BE2C (cell line): ENCODE data around the gene MAN1C1.

ENCODE experiments used
- DNase-seq: peaks from one replicate; pipeline ENCODE4 v3.0.0-alpha.2; 2020
- H3K27me3 ChIP-seq: fragments of 250-450 bp; sonication (Bioruptor Pico); 2 replicates; pipeline ENCODE4 v1.5.1; 2020; ENCODE audit warnings: mild to moderate bottlenecking
- H3K36me3 ChIP-seq: fragments of 250-450 bp; sonication (Bioruptor Pico); 2 replicates; pipeline ENCODE4 v1.5.1; 2020; ENCODE audit warnings: mild to moderate bottlenecking
- H3K4me1 ChIP-seq: fragments of 250-450 bp; sonication (Bioruptor Pico); 2 replicates; pipeline ENCODE4 v1.5.1; 2020
- H3K4me3 ChIP-seq: 2 replicates; pipeline ENCODE4 v1.5.1; 2011; ENCODE audit warnings: low read depth, low read length
- H3K9me3 ChIP-seq: fragments of 250-450 bp; sonication (Bioruptor Pico); 2 replicates; pipeline ENCODE4 v1.5.1; 2020
- CTCF ChIP-seq: IDR thresholded peaks from 2 replicates; pipeline ENCODE4 v1.5.1; 2012; ENCODE audit warnings: mild to moderate bottlenecking, low read depth, low read length

MAN1C1 gene

GRCh38 chr1:25651036-25651640 is 34.5 kb downstream of the MAN1C1 start:
- Histone ChIP-seq H3K9me3 (no peaks in the 10 kb centered on the region), H3K36me3 (no peaks in the 10 kb centered on the region), H3K4me1 (no peaks in the 10 kb centered on the region), H3K4me3 (no peak overlapping the region), H3K27me3 (no peaks in the 10 kb centered on the region)
- no peak for TF ChIP-seq CTCF
- no peak for DNase-seq

GRCh38 chr1:25651824-25652741 is 35.5 kb downstream of the MAN1C1 start:
- Histone ChIP-seq H3K4me1 (no peaks in the 10 kb centered on the region), H3K4me3 (no peak overlapping the region), H3K36me3 (no peaks in the 10 kb centered on the region), H3K27me3 (no peaks in the 10 kb centered on the region), H3K9me3 (no peaks in the 10 kb centered on the region)
- no peak for DNase-seq
- TF ChIP-seq CTCF = no peak

- Histone ChIP-seq H3K4me1 (no peaks in the 10 kb centered on the region; the same call in 1 of the 2 replicates), H3K4me3 (no peak overlapping the region), H3K9me3 (no peaks in the 10 kb centered on the region), H3K36me3 (no peaks in the 10 kb centered on the region), H3K27me3 (no peaks in the 10 kb centered on the region)
- no peak for DNase-seq
- no peak for TF ChIP-seq CTCF
These were observed 37.0 kb downstream of the MAN1C1 start for GRCh38 chr1:25653558-25653957.

GRCh38 chr1:25654109-25654660 is 37.6 kb downstream of the MAN1C1 start:
- Histone ChIP-seq H3K9me3 (no peaks in the 10 kb centered on the region), H3K4me1 (peaks cover 2% of the 10 kb centered on the region; the same call in 1 of the 2 replicates), H3K4me3 (no peak overlapping the region), H3K27me3 (no peaks in the 10 kb centered on the region), H3K36me3 (no peaks in the 10 kb centered on the region)
- DNase-seq = no peak
- TF ChIP-seq CTCF = no peak

GRCh38 chr1:25657121-25657882 is 40.7 kb downstream of the MAN1C1 start:
- no peak overlapping the region for H3K4me3 ChIP-seq
- H3K4me1 ChIP-seq = peaks cover 2% of the 10 kb centered on the region; the same call in 1 of the 2 replicates
- no peak for TF ChIP-seq CTCF
- H3K9me3 ChIP-seq = no peaks in the 10 kb centered on the region
- DNase-seq = no peak
- H3K36me3 ChIP-seq = no peaks in the 10 kb centered on the region
- no peaks in the 10 kb centered on the region for H3K27me3 ChIP-seq
